HEK293 (cell line): Measurements from ENCODE around the gene RPL7A.

Source experiments
- PRDM1 ChIP-seq: fragments of 450-650 bp; formaldehyde crosslinking; IDR thresholded peaks from 2 replicates; pipeline ENCODE4; 2016; ENCODE audit warnings: missing biosample characterization, missing genetic modification characterization
- SETDB1 ChIP-seq: IDR thresholded peaks from one replicate; pipeline ENCODE4 v1.6.1; 2017; ENCODE audit warnings: mild to moderate bottlenecking, low read length, moderate library complexity, mixed read lengths; ENCODE audit not compliant: insufficient read length
- ZNF350 ChIP-seq: fragments of 450-650 bp; formaldehyde crosslinking; IDR thresholded peaks from 2 replicates; pipeline ENCODE4 v1.5.0; 2017; ENCODE audit warnings: missing biosample characterization, mild to moderate bottlenecking, missing genetic modification characterization
- ZNF660 ChIP-seq: fragments of 450-650 bp; IDR thresholded peaks from 2 replicates; pipeline ENCODE4 v1.5.1; 2018; ENCODE audit warnings: missing biosample characterization, mild to moderate bottlenecking, missing genetic modification characterization
- TF ChIP-seq, protein P1 (sequence below): fragments of 450-650 bp; formaldehyde crosslinking; IDR thresholded peaks from 2 replicates; pipeline ENCODE4 v1.5.0; 2017; ENCODE audit warnings: missing biosample characterization, missing genetic modification characterization, borderline replicate concordance
- TF ChIP-seq, protein P2 (sequence below): fragments of 450-650 bp; formaldehyde crosslinking; IDR thresholded peaks from 2 replicates; pipeline ENCODE4 v1.5.1; 2016; ENCODE audit warnings: missing biosample characterization, missing genetic modification characterization
- TF ChIP-seq, protein P3 (sequence below): fragments of 450-650 bp; formaldehyde crosslinking; IDR thresholded peaks from 2 replicates; pipeline ENCODE4 v1.5.1; 2016; ENCODE audit warnings: missing biosample characterization, missing genetic modification characterization
- TF ChIP-seq, protein P4 (sequence below): IDR thresholded peaks from 2 replicates; pipeline ENCODE4 v1.6.1; 2011; ENCODE audit warnings: mild to moderate bottlenecking, low read depth, low read length, borderline replicate concordance
- TF ChIP-seq, protein P5 (sequence below): fragments of 450-650 bp; formaldehyde crosslinking; IDR thresholded peaks from 2 replicates; pipeline ENCODE4 v1.5.1; 2016; ENCODE audit warnings: missing biosample characterization, missing genetic modification characterization

DNA sequence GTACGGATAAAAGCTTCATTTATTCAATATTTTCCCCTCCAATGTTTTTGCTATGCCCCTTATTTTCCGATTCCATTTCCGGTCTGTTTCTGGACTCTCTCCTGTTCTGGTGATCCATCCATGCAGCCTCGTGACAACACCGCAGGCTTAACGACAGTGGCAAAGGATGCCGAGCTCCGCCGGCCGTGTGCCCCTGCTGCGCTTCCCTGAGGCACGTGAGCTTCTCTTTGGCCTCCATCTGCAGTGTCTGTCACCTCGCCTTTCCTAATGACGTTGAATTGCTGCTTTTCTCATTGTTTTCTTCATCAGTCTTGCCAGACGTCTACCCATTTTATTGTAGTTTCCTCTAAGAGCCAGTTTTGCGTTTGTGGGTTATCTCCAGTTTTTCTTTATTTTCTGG is 40.7 kb upstream of the RPL7A start:
- TF ChIP-seq, protein P1, sequence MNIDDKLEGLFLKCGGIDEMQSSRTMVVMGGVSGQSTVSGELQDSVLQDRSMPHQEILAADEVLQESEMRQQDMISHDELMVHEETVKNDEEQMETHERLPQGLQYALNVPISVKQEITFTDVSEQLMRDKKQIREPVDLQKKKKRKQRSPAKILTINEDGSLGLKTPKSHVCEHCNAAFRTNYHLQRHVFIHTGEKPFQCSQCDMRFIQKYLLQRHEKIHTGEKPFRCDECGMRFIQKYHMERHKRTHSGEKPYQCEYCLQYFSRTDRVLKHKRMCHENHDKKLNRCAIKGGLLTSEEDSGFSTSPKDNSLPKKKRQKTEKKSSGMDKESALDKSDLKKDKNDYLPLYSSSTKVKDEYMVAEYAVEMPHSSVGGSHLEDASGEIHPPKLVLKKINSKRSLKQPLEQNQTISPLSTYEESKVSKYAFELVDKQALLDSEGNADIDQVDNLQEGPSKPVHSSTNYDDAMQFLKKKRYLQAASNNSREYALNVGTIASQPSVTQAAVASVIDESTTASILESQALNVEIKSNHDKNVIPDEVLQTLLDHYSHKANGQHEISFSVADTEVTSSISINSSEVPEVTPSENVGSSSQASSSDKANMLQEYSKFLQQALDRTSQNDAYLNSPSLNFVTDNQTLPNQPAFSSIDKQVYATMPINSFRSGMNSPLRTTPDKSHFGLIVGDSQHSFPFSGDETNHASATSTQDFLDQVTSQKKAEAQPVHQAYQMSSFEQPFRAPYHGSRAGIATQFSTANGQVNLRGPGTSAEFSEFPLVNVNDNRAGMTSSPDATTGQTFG (tag by site-specific recombination), result no peak
- TF ChIP-seq ZNF350, result no peak
- TF ChIP-seq PRDM1 (tag by site-specific recombination), result no peak
- TF ChIP-seq, protein P2, sequence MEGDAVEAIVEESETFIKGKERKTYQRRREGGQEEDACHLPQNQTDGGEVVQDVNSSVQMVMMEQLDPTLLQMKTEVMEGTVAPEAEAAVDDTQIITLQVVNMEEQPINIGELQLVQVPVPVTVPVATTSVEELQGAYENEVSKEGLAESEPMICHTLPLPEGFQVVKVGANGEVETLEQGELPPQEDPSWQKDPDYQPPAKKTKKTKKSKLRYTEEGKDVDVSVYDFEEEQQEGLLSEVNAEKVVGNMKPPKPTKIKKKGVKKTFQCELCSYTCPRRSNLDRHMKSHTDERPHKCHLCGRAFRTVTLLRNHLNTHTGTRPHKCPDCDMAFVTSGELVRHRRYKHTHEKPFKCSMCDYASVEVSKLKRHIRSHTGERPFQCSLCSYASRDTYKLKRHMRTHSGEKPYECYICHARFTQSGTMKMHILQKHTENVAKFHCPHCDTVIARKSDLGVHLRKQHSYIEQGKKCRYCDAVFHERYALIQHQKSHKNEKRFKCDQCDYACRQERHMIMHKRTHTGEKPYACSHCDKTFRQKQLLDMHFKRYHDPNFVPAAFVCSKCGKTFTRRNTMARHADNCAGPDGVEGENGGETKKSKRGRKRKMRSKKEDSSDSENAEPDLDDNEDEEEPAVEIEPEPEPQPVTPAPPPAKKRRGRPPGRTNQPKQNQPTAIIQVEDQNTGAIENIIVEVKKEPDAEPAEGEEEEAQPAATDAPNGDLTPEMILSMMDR (tag by site-specific recombination), result no peak
- TF ChIP-seq ZNF660 (tag by site-specific recombination), result no peak
- TF ChIP-seq, protein P3, sequence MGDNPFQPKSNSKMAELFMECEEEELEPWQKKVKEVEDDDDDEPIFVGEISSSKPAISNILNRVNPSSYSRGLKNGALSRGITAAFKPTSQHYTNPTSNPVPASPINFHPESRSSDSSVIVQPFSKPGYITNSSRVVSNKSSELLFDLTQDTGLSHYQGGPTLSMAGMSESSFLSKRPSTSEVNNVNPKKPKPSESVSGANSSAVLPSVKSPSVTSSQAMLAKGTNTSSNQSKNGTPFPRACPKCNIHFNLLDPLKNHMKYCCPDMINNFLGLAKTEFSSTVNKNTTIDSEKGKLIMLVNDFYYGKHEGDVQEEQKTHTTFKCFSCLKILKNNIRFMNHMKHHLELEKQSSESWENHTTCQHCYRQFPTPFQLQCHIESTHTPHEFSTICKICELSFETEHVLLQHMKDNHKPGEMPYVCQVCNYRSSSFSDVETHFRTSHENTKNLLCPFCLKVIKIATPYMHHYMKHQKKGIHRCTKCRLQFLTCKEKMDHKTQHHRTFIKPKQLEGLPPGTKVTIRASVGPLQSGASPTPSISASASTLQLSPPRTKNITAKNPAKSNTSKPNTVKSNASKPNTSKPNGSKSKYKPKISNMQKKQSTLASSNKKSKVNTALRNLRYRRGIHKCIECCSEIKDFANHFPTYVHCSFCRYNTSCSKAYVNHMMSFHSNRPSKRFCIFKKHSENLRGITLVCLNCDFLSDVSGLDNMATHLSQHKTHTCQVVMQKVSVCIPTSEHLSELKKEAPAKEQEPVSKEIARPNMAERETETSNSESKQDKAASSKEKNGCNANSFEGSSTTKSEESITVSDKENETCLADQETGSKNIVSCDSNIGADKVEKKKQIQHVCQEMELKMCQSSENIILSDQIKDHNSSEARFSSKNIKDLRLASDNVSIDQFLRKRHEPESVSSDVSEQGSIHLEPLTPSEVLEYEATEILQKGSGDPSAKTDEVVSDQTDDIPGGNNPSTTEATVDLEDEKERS (tag by site-specific recombination), result no peak
- TF ChIP-seq, protein P4, sequence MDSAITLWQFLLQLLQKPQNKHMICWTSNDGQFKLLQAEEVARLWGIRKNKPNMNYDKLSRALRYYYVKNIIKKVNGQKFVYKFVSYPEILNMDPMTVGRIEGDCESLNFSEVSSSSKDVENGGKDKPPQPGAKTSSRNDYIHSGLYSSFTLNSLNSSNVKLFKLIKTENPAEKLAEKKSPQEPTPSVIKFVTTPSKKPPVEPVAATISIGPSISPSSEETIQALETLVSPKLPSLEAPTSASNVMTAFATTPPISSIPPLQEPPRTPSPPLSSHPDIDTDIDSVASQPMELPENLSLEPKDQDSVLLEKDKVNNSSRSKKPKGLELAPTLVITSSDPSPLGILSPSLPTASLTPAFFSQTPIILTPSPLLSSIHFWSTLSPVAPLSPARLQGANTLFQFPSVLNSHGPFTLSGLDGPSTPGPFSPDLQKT, result no peak
- TF ChIP-seq SETDB1, result no peak
- TF ChIP-seq, protein P5, sequence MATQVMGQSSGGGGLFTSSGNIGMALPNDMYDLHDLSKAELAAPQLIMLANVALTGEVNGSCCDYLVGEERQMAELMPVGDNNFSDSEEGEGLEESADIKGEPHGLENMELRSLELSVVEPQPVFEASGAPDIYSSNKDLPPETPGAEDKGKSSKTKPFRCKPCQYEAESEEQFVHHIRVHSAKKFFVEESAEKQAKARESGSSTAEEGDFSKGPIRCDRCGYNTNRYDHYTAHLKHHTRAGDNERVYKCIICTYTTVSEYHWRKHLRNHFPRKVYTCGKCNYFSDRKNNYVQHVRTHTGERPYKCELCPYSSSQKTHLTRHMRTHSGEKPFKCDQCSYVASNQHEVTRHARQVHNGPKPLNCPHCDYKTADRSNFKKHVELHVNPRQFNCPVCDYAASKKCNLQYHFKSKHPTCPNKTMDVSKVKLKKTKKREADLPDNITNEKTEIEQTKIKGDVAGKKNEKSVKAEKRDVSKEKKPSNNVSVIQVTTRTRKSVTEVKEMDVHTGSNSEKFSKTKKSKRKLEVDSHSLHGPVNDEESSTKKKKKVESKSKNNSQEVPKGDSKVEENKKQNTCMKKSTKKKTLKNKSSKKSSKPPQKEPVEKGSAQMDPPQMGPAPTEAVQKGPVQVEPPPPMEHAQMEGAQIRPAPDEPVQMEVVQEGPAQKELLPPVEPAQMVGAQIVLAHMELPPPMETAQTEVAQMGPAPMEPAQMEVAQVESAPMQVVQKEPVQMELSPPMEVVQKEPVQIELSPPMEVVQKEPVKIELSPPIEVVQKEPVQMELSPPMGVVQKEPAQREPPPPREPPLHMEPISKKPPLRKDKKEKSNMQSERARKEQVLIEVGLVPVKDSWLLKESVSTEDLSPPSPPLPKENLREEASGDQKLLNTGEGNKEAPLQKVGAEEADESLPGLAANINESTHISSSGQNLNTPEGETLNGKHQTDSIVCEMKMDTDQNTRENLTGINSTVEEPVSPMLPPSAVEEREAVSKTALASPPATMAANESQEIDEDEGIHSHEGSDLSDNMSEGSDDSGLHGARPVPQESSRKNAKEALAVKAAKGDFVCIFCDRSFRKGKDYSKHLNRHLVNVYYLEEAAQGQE, result no peak
